Measurements from ENCODE around the gene CYB561.

CYB561 gene

GRCh38 chr17:63426041-63426916 is 19.8 kb downstream of the CYB561 start:
- TF ChIP-seq, protein P1, sequence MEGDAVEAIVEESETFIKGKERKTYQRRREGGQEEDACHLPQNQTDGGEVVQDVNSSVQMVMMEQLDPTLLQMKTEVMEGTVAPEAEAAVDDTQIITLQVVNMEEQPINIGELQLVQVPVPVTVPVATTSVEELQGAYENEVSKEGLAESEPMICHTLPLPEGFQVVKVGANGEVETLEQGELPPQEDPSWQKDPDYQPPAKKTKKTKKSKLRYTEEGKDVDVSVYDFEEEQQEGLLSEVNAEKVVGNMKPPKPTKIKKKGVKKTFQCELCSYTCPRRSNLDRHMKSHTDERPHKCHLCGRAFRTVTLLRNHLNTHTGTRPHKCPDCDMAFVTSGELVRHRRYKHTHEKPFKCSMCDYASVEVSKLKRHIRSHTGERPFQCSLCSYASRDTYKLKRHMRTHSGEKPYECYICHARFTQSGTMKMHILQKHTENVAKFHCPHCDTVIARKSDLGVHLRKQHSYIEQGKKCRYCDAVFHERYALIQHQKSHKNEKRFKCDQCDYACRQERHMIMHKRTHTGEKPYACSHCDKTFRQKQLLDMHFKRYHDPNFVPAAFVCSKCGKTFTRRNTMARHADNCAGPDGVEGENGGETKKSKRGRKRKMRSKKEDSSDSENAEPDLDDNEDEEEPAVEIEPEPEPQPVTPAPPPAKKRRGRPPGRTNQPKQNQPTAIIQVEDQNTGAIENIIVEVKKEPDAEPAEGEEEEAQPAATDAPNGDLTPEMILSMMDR (IDR thresholded peaks at IDR 0.05; ENCODE audit: control insufficient read depth, extremely low read depth, insufficient read depth) = no peak
- no peak for DNase-seq (ENCODE audit: low read depth)
- H3K4me3 ChIP-seq (ENCODE audit: low read depth, low read length) = no peak overlapping the region

DNA sequence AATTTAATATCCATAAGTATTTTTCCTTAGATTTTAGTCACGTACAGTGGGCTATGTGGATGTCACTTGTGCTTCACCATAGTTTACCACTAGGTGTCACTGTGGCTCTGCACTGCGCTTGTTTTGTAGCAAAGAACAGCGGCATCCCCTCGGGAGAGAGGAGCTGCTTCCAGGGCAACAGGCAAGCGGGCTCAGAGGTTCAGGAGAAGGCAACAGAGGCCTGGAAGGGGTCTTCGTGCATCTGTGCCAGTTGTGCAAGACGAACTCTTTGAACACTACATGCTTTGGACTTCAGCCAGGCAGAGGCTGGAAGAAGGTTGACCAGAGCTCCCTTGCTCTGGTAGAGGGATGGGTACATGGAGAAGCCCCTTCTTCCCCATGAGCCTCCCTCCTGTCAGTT is 20.6 kb downstream of the CYB561 start:
- no peak for DNase-seq (ENCODE audit: low read depth)

DNA sequence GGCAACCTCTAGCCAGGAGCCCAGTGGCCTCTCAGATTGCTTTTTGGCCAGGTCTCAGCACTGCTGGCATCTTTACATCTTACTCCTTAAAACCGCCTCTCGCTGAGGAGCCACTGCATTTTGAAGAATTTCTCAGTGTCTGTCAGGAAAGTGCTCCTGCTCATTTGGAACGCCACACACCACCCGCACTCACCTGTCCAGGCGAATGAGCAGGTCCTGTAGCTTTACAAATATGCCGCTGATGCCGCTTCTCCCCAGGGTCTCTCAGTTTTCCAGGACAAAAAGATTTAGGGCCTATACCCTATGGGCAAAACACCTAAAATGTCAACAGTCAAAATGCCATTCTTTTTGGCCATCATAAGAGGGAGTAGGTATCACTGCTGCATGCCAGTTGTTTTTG is 22.1 kb downstream of the CYB561 start:
- H3K4me3 ChIP-seq (ENCODE audit: low read depth, low read length) = no peak overlapping the region
- no peak for DNase-seq (ENCODE audit: low read depth)
- TF ChIP-seq, protein P1 (IDR thresholded peaks at IDR 0.05; ENCODE audit: control insufficient read depth, extremely low read depth, insufficient read depth) = no peak

More for the DNA sequence above, 20.6 kb downstream of the CYB561 start:
- H3K4me3 ChIP-seq (ENCODE audit: low read depth, low read length) = no peak overlapping the region
- TF ChIP-seq, protein P1 (IDR thresholded peaks at IDR 0.05; ENCODE audit: control insufficient read depth, extremely low read depth, insufficient read depth) = peak; percentile 91

GRCh38 chr17:63423251-63423950 is 22.7 kb downstream of the CYB561 start:
- TF ChIP-seq, protein P1 (IDR thresholded peaks at IDR 0.05; ENCODE audit: control insufficient read depth, extremely low read depth, insufficient read depth) = no peak
- H3K4me3 ChIP-seq (ENCODE audit: low read depth, low read length) = no peak overlapping the region
- no peak for DNase-seq (ENCODE audit: low read depth)

- TF ChIP-seq, protein P1 (IDR thresholded peaks at IDR 0.05; ENCODE audit: control insufficient read depth, extremely low read depth, insufficient read depth) = no peak
- no peak overlapping the region for H3K4me3 ChIP-seq (ENCODE audit: low read depth, low read length)
- no peak for DNase-seq (ENCODE audit: low read depth)
These were observed 24.1 kb downstream of the CYB561 start for GRCh38 chr17:63421681-63422645.

GRCh38 chr17:63420868-63421680 is 25.0 kb downstream of the CYB561 start:
- TF ChIP-seq, protein P1 (IDR thresholded peaks at IDR 0.05; ENCODE audit: control insufficient read depth, extremely low read depth, insufficient read depth) = no peak
- no peak overlapping the region for H3K4me3 ChIP-seq (ENCODE audit: low read depth, low read length)
- no peak for DNase-seq (ENCODE audit: low read depth)
